Coronary artery (tissue), 2 donors: ENCODE data around the gene MAN1A2.
"Not testable (repeated sequence)": the region's sequence is repeated elsewhere in the genome, so short reads cannot be mapped to it uniquely, and the experiment has no call there.

Experiments
- DNase-seq: peaks from one replicate; pipeline ENCODE4 v3.0.0-alpha.2; 2017; ENCODE audit warnings: low spot score
- H3K27ac ChIP-seq, 2 donors: fragments of 200-600 bp; sonication (generic); one replicate each; pipeline ENCODE4 v1.5.1; 2016 to 2019
- H3K4me3 ChIP-seq: fragments of 200-600 bp; sonication (generic); 2 replicates; pipeline ENCODE4 v1.5.1; 2016; ENCODE audit warnings: mild to moderate bottlenecking, moderate library complexity
- CTCF ChIP-seq: fragments of 200-600 bp; sonication (generic); IDR thresholded peaks from one replicate; pipeline ENCODE4 v1.5.1; 2019; ENCODE audit warnings: antibody characterized with exemption

MAN1A2 gene

GRCh38 chr1:117367046-117368025, at the start of gene MAN1A2:
TSS of gene MAN1A2 (plus strand) at chr1:117367449. CDS start at chr1:117368184, 735 bp downstream.
- Histone ChIP-seq H3K4me3 (peak within 1 kb of the TSS; percentile 91), H3K27ac (peak within 1 kb of the TSS; percentile 94 to 97)
- TF ChIP-seq CTCF = no peak
- DNase-seq = peak; percentile 87

GRCh38 chr1:117318011-117318410, 49.2 kb upstream of the MAN1A2 start:
- no peak for TF ChIP-seq CTCF
- no peak overlapping the region for H3K27ac ChIP-seq
- no peak for DNase-seq
- H3K4me3 ChIP-seq = no peak overlapping the region

GRCh38 chr1:117318426-117318825, 48.8 kb upstream of the MAN1A2 start:
- no peak for TF ChIP-seq CTCF
- DNase-seq = no peak
- Histone ChIP-seq H3K27ac (no peak overlapping the region), H3K4me3 (no peak overlapping the region)

GRCh38 chr1:117320515-117320914, 46.7 kb upstream of the MAN1A2 start:
- Histone ChIP-seq H3K27ac (no peak overlapping the region), H3K4me3 (no peak overlapping the region)
- no peak for DNase-seq
- TF ChIP-seq CTCF = no peak

- no peak overlapping the region for H3K27ac ChIP-seq
- DNase-seq = no peak
- no peak for TF ChIP-seq CTCF
- H3K4me3 ChIP-seq = no peak overlapping the region
Observed at GRCh38 chr1:117321680-117322609, 45.3 kb upstream of the MAN1A2 start.

- H3K27ac ChIP-seq = no peak overlapping the region
- no peak for TF ChIP-seq CTCF
- no peak overlapping the region for H3K4me3 ChIP-seq
- DNase-seq = no peak
Observed at GRCh38 chr1:117324357-117324756, 42.9 kb upstream of the MAN1A2 start.

- not testable (repeated sequence) for H3K27ac ChIP-seq, H3K4me3 ChIP-seq, DNase-seq
Observed at GRCh38 chr1:117326035-117326434, 41.2 kb upstream of the MAN1A2 start.
